ENCODE measurements around the gene NT5DC3.

The NT5DC3 gene

DNA sequence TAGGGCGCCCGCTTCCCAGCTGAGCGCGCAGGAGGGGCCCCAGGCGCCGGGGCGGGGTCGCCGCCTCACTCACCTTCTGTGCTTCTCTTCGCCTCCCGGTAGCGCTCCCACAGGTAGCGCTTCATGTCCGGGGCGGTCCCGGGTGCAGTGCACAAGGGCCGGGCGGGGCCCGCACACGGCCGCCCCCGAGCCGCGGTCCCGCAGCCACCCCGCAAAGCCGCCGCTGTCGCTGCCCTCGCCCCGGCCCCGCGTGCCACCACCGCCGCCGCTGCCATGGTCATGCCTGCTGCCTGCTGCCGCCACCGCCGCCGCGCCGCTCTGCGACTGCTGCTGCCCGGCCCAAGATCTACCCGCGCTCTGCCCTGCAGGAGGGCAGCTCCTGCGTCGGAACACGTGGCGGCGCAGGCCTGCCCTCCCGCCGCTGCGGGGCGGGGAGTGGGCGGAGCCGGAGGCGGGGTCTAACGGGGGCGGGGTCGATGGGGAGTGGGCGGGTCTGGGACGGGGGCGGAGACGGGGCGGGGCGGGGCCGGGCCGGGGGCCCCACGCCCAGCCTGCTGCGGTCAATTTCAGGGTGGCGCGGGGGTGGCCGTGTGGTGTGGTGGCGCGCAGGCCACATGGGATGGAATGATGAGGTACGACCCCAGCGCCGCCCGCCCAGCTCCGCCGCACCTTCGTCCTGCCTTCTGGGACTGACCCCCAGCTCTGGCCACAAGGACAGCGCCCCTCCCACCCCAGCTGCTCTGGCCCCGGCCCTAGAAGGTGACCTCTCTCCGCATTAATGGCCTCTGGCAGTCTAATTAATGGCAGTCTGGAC lies at the start of gene NT5DC3:
TSS of gene NT5DC3 (minus strand) at position 359 of the 814 bp plus-strand sequence. CDS start at position 281, 78 bp downstream.
- DNase-seq (ENCODE audit: low read depth), result peak; percentile 35
- peak within 1 kb of the TSS; percentile 78 for H3K4me3 ChIP-seq (ENCODE audit: low read depth, low read length)
- TF ChIP-seq, protein P1, sequence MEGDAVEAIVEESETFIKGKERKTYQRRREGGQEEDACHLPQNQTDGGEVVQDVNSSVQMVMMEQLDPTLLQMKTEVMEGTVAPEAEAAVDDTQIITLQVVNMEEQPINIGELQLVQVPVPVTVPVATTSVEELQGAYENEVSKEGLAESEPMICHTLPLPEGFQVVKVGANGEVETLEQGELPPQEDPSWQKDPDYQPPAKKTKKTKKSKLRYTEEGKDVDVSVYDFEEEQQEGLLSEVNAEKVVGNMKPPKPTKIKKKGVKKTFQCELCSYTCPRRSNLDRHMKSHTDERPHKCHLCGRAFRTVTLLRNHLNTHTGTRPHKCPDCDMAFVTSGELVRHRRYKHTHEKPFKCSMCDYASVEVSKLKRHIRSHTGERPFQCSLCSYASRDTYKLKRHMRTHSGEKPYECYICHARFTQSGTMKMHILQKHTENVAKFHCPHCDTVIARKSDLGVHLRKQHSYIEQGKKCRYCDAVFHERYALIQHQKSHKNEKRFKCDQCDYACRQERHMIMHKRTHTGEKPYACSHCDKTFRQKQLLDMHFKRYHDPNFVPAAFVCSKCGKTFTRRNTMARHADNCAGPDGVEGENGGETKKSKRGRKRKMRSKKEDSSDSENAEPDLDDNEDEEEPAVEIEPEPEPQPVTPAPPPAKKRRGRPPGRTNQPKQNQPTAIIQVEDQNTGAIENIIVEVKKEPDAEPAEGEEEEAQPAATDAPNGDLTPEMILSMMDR (IDR thresholded peaks at IDR 0.05; ENCODE audit: low read depth, low read length, missing control alignments), result no peak

DNA sequence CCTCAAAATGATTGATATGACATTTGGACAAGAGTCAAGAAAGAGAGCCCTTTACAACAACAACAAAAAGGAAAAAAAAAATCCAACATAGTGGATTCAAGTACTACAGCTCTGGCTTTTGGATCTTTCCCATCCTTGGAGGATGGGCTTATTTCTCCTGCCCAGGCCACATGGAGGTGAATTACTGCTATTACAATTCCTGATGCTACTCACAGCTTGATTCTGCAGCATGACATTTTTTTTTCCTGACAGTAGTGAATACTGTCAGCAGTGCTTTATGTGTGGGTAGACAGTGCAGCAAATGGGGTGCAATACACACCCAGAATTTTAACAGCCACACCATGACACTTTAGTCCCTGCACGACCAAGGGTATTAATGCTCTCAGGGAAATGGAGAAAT lies 46.7 kb upstream of the NT5DC3 start:
- no peak overlapping the region for H3K4me3 ChIP-seq (ENCODE audit: low read depth, low read length)
- TF ChIP-seq, protein P1 (IDR thresholded peaks at IDR 0.05; ENCODE audit: low read depth, low read length, missing control alignments), result no peak
- DNase-seq (ENCODE audit: low read depth), result no peak

DNA sequence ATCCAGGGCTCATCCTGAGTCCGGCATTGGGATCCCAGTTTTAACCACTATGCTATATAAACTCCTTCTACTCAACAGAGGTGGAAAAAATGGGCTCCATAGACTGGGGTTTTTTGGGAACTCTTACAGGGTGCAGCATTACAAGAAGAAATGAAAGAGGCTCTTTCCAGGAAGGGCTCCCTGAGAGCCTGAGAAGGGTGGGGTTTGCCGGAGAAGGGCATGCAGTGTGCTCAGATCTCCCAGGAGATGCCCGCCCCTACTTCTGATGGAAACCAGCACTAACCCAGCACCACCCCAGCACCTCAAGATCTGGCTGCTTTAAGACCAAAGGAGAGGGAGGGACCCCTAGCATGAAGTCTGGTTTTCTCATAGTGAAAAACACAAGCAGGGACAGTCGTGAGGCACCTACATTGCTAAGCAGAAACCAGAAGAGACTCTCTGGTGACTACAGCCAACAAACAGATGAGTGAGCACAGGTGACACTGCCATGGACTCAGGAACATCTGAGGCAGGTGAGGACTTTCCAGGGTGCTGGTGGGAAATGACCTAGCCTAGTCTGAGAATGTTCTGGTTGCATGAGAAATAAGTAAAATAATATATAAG lies 45.3 kb upstream of the NT5DC3 start:
- H3K4me3 ChIP-seq (ENCODE audit: low read depth, low read length), result no peak overlapping the region

DNA sequence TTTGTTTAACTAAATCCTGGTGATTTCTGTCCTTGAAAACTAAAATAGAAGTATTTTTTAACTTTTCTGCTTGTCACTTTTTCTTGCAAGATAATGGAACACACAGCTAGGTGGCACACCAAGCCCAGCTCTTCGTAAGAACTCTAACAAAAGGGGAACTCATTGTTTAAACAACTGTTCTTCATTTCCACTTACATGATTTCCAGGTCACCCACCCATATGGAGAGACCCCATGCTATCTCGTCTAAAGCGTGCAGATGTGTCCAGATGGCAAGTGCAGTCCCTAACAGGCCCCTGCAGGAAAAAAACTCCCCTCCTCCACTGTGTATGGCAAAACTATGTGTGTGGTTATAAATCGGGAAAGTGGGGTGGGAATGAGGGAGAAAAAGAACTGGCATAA lies 43.3 kb upstream of the NT5DC3 start:
- peak; percentile 42 for DNase-seq (ENCODE audit: low read depth)
- H3K4me3 ChIP-seq (ENCODE audit: low read depth, low read length), result no peak overlapping the region
- TF ChIP-seq, protein P1 (IDR thresholded peaks at IDR 0.05; ENCODE audit: low read depth, low read length, missing control alignments), result peak; percentile 62

More for the DNA sequence above, 45.3 kb upstream of the NT5DC3 start:
- DNase-seq (ENCODE audit: low read depth), result no peak
- TF ChIP-seq, protein P1 (IDR thresholded peaks at IDR 0.05; ENCODE audit: low read depth, low read length, missing control alignments), result no peak

DNA sequence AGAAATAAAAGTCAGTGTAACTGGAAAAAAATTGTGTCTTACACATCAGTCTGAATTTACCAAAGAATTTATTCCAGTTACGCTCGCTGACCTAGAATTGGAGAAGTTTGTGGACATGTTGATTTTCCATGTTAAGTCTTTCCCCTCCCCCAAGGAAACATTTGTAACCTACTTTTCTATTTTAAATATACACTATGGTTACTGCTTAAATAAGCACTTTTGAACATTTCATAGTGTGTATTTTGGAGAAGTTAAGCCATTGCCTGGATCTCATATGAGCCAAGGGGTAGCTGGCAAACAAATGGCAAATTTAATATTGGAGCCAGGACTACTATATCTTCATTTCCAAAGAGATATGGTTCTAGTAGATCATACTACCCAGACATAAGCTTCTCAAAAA lies 42.9 kb upstream of the NT5DC3 start:
- no peak overlapping the region for H3K4me3 ChIP-seq (ENCODE audit: low read depth, low read length)
- TF ChIP-seq, protein P1 (IDR thresholded peaks at IDR 0.05; ENCODE audit: low read depth, low read length, missing control alignments), result no peak
- DNase-seq (ENCODE audit: low read depth), result no peak

DNA sequence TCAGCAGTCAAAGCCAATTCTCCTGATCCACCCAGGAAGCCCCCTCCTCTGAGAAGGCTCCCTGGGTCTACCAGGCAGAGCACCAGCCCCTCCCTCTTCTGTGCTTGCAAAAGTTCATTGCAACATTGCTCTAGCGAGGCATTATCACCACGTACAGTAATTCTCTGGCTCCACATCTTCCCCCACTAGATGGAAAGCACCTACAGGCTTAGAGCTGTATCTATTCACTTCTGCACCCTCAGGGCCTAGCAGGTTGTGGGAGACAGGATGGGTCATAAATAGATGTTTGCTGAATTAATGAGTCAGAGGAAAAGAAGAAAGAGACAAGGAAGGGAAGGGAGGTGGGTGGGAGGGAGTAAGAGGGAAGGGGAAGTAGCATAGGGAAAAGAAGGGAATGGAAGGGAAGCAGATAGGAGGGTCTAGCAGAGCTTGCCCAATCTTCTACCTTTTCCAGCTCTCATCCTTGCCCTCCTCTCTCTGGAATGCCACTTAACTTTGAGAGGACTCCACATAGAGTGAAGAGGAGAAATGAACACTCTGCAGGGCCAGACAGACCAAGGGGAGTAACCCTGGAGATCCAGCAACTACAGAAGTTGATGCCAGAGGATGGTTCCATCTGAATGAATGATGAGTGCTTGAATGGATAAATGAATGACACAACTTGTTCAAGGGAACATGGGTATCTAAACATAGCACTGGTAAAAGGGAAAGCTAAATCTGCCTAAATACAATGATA lies 42.0 kb upstream of the NT5DC3 start:
- TF ChIP-seq, protein P1 (IDR thresholded peaks at IDR 0.05; ENCODE audit: low read depth, low read length, missing control alignments), result peak; percentile 5
- no peak overlapping the region for H3K4me3 ChIP-seq (ENCODE audit: low read depth, low read length)
- DNase-seq (ENCODE audit: low read depth), result peak; percentile 27
